ENCODE results near the gene KIF25.
"Not testable (repeated sequence)": the region's sequence is repeated elsewhere in the genome, so short reads cannot be mapped to it uniquely, and the experiment has no call there.

Gene KIF25

GRCh38 chr6:167975458-167975857, 22.0 kb upstream of the KIF25 start:
- no peak for DNase-seq

- not testable (repeated sequence) for DNase-seq
Observed at GRCh38 chr6:167976116-167976657, 21.3 kb upstream of the KIF25 start.

GRCh38 chr6:167976708-167977107, 20.8 kb upstream of the KIF25 start:
- DNase-seq: no peak

GRCh38 chr6:167977717-167978467, 19.6 kb upstream of the KIF25 start:
- no peak for DNase-seq

GRCh38 chr6:167978607-167979006, 18.9 kb upstream of the KIF25 start:
- DNase-seq: no peak

- DNase-seq: no peak
Observed at GRCh38 chr6:167979436-167980139, 17.9 kb upstream of the KIF25 start.

- DNase-seq: no peak
Observed at GRCh38 chr6:167980911-167981580, 16.4 kb upstream of the KIF25 start.

DNA sequence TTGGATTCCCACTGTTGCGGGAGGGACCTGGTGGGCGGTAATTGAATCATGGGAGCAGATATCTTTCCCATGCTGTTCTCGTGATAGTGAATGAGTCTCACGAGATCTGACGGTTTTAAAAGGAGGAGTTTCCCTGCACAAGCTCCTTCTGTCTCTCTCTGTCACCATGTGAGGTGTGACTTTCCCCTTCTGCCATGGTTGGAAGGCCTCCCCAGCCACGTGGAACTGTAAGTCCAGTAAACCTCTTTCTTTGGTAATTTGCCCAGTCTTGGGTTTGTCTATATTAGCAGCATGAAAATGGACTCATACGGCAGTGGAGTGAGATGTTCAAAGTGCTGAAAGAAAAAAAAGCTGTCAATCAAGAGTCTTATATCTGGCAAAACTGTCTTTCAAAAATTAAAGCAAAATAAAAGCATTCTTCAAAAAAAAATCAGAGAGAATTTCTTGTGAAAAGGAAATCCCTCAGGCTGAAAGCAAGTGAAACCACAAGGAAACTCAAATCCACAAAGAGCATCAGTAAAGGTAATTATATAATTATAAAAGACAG, 15.5 kb upstream of the KIF25 start:
- DNase-seq: no peak

- DNase-seq: no peak
Observed at GRCh38 chr6:167984144-167984719, 13.2 kb upstream of the KIF25 start.

DNA sequence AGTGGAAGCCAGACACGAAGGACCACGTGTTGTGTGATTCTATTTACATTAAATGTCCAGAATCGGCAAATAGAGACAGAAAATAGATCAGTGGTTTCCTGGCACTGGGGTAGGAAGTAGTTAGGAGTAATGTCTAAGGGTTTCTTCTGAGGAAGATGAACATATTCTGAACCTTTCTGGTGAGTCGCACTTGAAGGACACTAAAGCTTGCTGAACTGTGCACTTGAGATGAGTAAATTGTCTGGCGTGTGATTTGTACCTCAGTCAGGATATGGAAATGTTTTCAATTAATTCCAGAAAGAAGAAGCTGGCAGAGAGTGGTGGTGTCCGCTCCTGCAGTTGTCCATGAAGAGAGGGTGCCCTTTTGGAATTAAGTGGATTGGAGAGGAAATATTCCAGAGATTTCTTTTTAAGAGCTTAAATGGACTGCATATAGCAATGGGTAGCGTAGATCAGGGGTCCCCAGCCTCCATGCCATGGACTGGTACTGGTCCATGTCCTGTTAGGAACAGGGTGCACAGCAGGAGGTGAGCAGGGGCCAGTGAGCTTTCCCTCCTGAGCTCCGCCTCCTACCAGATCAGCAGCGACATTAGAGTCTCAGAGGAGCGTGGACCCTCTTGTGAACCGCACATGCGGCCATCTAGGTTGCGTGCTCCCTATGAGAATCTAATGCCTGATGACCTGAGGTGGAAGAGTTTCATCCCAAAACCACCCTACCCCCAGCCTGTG, 12.4 kb upstream of the KIF25 start:
- DNase-seq: no peak

DNA sequence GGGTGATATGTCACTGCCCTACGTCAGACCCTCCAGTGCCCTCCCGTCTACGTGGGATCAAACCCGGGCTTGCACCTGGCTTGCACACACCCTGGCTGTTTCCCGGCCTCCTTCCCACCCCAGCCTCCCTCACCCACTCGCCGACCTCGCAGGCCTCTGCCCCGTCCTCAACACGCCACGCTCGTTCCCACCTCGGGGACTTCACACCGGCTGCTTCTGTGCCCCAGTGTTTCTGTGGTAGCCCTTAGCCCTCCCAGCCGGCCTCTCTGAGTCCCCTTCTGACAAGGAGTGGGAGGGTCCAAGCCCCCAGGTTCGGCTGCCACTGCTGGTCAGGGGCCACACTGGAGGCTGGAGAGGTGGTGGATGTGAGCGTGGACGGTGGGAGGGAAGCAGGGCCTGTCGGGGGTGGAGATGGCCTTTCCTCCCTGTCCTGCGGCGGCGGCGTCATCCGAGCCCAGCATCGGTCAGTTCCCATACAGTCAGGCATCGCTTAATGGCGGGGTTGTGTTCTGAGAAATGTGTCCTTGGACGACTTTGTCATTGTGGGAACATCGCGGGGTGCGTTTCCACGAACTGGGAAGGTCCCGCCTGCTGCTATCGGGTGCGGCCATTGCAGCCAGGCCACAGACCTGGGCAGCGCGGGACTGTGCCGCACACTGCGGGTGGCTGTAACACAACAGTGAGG, 11.4 kb upstream of the KIF25 start:
- no peak for DNase-seq

DNA sequence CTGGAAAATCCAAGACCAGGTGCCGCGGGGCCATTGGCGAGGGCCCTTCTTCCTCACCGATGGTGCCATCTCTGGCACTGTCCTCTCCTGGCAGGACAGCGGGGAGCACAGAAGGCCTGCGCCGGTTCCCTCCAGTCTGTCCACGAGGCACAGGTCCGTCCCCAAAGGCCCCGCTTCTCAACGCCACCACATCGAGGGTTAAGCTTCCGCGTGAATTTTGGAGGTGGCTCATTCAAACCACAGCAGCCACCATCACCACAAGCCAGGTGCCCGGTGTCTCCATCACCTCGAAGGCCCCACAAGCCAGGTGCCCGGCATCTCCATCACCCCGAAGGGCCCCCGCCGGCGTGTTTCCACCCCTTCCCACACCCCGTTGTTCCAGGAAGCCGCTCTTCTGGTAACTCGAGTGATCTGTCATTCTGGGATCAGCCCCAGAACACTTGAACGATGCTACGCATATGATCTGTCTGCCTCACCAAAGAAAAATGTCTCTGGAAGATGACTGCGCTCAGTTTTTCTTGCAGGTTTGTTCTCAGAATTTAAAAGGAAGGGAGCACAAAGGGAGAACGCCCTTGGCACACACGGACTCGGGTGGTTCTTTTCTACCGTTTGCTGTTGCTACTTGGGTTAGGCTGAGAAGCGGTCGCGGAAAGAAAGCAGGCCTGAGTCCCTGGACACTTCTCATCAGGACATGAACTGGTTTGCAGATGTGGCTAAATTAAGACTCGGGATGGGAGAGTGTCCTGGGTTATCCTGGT, 9.9 kb upstream of the KIF25 start:
- DNase-seq: no peak

DNA sequence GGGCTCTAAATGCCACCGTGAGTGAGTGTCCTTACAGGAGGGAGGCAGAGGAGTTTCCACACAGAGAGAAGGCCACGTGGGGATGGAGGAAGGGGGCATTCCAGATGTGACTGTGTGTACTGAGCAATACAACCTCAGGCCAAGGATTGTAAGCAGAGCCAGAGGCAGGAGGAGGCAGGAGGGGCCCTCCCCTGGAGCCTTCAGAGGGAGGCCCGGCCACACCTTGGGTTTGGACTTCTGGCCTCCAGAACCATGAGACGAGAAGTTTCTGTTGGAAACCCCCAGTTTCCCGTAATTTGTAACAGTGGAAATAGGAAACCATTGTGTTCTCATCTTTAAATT, 9.3 kb upstream of the KIF25 start:
- DNase-seq: no peak

DNA sequence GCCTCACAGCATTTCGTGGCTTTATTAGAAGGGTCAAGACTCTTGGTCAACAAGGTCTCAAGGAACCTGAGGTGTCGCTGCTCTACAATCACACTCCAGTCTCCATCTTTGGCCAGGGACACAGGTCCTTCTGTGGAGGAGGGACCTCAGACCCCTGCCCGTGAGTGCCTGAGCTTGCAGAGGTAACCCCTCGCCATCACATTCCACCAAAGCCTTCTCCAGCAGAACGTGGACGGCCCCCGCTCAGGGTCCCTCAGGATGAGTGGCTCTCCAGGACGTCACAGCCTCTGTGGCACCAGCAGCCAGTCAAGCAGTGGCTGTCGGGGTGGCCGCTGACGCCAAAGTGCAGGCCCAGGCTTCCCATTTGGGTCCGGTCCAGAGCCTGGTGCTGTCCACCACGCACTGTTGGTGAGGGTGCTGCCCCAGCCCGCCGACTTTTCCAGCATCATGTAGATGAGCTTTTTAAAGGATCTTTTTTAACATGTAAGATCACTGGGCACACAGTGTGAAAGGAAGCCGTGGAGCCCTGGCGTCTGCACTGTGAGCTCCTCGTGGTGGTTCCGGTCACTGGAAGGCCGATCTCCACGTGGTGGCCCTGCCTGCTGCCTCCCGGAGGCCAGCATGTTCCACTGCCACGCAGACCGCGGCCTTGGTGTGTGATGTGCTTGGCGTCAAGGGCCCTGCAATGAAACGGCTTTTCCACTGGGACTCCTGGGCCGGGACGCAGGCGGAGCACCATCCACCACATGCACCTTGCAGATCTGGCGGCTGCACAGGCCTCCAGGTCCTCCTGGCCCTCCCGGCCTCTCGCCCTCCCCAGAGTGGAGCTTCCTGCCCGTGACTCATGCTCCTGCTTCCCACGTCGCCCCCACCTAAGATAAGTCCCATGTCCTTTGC, 8.3 kb upstream of the KIF25 start:
- no peak for DNase-seq

DNA sequence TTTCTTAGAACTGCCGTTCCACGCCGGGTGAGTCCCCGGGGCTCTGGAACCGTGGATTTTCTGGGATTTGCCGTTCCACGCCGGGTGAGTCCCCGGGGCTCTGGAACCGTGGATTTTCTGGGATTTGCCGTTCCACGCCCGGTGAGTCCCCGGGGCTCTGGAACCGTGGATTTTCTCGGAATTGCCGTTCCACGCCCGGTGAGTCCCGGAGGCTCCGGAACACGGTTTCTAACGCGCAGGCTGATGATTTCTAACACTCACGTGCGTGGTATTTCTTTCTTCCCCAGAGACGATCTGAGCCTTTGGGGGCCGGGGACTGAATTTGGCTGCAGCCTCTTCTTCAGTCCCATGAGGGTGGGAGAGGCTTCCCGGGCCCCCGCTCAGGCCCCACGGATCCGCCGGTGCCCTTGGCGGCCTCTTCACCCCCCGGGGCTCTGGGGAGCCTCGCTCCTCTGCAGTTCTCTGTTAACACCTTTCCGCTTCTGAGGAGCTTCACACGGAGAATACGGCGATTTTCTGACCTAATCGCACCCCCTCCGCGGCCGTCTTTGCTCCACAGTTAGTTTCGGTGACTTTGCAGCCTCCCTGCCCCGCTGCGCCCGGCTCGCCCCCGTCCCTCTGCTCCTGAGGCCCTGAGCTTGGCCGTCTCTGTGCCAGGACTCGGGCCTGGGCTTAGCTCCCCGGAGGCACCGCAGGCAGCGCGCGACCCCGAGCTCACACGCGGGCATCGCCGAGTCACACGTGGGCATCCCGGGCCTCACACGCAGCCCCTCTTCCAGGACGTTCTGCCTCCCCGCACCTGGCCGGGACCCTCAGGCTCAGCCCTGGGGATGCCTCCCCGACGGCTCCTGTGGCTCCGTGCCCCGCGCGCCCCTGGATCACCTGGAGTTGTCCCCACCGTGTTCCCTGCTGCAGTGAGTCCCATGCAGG, 7.2 kb upstream of the KIF25 start:
- DNase-seq: no peak

DNA sequence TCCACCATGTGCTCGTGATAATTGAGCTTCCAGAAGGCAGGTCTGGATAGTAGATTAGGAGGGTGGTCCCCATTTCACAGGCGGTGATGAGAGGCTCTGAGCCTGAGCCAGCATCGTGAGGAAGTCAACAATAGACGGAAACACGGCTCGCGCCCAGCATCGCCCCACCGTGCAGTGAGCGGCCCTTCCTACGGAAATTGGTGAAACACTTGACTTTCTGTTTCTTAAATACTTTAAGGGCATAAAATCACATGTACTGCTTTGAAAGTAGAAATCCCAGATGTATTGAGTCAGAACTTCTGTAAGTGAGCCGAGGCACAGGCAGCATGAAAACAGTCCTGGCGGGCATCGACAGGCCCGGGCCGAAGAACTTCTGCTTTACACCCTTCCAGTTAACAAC, 4.3 kb upstream of the KIF25 start:
- DNase-seq: no peak

- DNase-seq: no peak
Observed at GRCh38 chr6:167993831-167994230, 3.6 kb upstream of the KIF25 start.

DNA sequence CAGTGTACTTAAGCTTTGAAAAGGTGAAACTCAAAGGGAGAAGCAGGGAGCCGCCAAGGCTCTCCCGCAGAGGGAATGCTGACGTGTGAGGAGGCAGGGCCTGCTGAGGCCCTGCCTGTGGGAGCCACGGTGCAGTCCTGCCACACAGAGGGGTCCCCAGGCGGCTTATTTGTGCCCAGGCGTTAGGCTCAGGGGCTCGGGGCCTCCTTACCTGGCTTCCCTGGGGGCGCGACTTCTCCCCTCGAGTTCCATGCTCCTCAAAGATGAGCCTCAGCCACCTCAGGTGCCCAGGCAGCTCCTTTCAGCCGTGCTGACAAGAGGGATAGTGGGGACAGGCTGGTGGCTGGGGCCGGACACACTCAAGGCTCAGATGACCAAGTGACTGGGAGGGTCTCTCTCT, 2.2 kb upstream of the KIF25 start:
- DNase-seq: no peak

- DNase-seq: no peak
Observed at GRCh38 chr6:167995731-167996151, 1.7 kb upstream of the KIF25 start.
